ENCODE measurements around the gene PPARD. TPM values are rescaled to one million over a fixed set of nuclear protein-coding genes. Genes with fewer than 3 reads are reported as not detected.
A peak's percentile ranks its signal among the peaks of the same experiment; 100 is the strongest.

PPARD gene
- total and polyA plus RNA-seq, 2 of the 13 experiments (the other 11 are each of a cell fraction or from before 2014, with no cell fraction given), result 6.1 to 13.3 TPM

DNA sequence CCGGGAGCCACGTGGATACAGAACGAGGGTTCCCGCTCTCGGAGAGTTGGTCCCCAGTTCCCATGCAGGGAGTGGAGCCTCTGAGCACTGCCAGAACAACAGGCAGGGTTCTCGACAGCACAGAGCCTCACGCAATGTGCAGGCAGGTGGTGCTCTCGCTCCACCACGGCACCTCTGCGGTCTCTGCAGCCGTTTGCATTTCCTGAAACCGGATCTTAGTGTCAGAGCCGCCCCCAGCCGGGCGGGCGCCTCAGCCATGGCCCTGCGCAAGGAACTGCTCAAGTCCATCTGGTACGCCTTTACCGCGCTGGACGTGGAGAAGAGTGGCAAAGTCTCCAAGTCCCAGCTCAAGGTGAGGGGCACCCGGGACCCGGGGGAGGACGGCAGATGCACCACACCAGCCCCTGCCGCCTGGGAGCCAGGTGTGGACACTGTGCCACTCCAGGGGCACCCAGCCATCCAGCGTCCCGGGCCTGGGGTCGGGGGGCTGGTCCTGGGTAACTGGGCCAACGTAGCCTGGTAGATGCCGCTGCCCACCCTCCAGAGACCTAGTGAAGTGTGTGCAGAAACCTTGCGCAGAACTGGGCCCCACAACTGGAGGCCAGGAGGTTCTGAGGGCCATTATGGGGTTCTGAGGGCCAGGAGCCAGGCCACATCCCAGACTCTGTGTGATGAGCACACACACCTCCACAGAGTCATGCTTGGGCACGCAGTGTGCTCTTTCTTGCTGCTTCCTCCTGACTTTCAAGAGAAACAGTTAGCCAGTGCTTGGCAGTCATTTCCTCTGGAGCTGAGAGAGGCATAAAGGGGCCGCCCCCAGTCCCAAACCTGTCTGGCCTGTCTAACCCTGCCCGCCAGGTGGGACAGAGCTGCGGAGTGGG, 44.5 kb upstream of the PPARD start, which contains the start of gene DEF6 (continued):
- peak; percentile 98 for TF ChIP-seq ZNF691 (CRISPR knock-in tag; IDR thresholded peaks at IDR 0.05; ENCODE audit: borderline replicate concordance, low read depth)
- TF ChIP-seq, protein P1, sequence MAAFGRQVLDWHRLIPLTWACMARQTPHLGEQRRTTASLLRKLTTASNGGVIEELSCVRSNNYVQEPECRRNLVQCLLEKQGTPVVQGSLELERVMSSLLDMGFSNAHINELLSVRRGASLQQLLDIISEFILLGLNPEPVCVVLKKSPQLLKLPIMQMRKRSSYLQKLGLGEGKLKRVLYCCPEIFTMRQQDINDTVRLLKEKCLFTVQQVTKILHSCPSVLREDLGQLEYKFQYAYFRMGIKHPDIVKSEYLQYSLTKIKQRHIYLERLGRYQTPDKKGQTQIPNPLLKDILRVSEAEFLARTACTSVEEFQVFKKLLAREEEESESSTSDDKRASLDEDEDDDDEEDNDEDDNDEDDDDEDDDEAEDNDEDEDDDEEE (CRISPR knock-in tag; IDR thresholded peaks at IDR 0.05), result peak; percentile 89; the same call in 1 of the 2 replicates
- no peak; the same call in 1 of the 2 replicates for TF ChIP-seq ZSCAN9 (CRISPR knock-in tag; IDR thresholded peaks at IDR 0.05; ENCODE audit: borderline replicate concordance)
- TF ChIP-seq UBTF (CRISPR knock-in tag; IDR thresholded peaks at IDR 0.05), result peak; percentile 80
- TF ChIP-seq NKX3-1 (CRISPR knock-in tag; IDR thresholded peaks at IDR 0.05), result 0 out of 2 replicates have a peak, but pooled peaks have one; percentile 30
- TF ChIP-seq ATAD3A (CRISPR knock-in tag; IDR thresholded peaks at IDR 0.05), result no peak
- TF ChIP-seq ZNF441 (CRISPR knock-in tag; IDR thresholded peaks at IDR 0.05; ENCODE audit: borderline replicate concordance), result peak; percentile 89
- peak; percentile 90; the same call in 1 of the 2 replicates for TF ChIP-seq TMF1 (CRISPR knock-in tag; IDR thresholded peaks at IDR 0.05; ENCODE audit: low read depth)
- TF ChIP-seq HNF4A (CRISPR knock-in tag; IDR thresholded peaks at IDR 0.05), result no peak; the same call in 1 of the 2 replicates
- peak; percentile 81 for TF ChIP-seq ZNF607 (CRISPR knock-in tag; IDR thresholded peaks at IDR 0.05; ENCODE audit: borderline replicate concordance)
- peak; percentile 67 for TF ChIP-seq ZNF781 (CRISPR knock-in tag; IDR thresholded peaks at IDR 0.05; ENCODE audit: borderline replicate concordance, not compliant biosample characterization)
- no peak for TF ChIP-seq ZBTB2 (CRISPR knock-in tag; IDR thresholded peaks at IDR 0.05; ENCODE audit: low read depth)
- peak; percentile 79; the same call in 1 of the 2 replicates for TF ChIP-seq AHR (CRISPR knock-in tag; IDR thresholded peaks at IDR 0.05)
- TF ChIP-seq REXO4 (CRISPR knock-in tag; IDR thresholded peaks at IDR 0.05; ENCODE audit: borderline replicate concordance), result no peak
- TF ChIP-seq HIC2 (CRISPR knock-in tag; IDR thresholded peaks at IDR 0.05; ENCODE audit: low read depth), result peak; percentile 77; the same call in 1 of the 2 replicates
- TF ChIP-seq ONECUT2 (CRISPR knock-in tag; IDR thresholded peaks at IDR 0.05), result 0 out of 2 replicates have a peak, but pooled peaks have one; percentile 7
- peak; percentile 81; the same call in 1 of the 2 replicates for TF ChIP-seq SSRP1 (CRISPR knock-in tag; IDR thresholded peaks at IDR 0.05)
- no peak for TF ChIP-seq ZNF251 (CRISPR knock-in tag; IDR thresholded peaks at IDR 0.05)
- TF ChIP-seq SAFB2 (CRISPR knock-in tag; IDR thresholded peaks at IDR 0.05; ENCODE audit: borderline replicate concordance, low read depth), result no peak; the same call in none of the 2 replicates
- TF ChIP-seq ZNF782 (CRISPR knock-in tag; IDR thresholded peaks at IDR 0.05; ENCODE audit: borderline replicate concordance), result peak; percentile 49; the same call in 1 of the 2 replicates
- peak; percentile 70; the same call in 1 of the 2 replicates for TF ChIP-seq SP4 (CRISPR knock-in tag; IDR thresholded peaks at IDR 0.05)

Measured in HepG2 (cell line).